GM15510 (cell line): ENCODE measurements around the gene PIK3CG.

ENCODE experiments used
- POLR2A ChIP-seq: IDR thresholded peaks from 3 replicates; pipeline ENCODE4 v1.6.1; 2011; ENCODE audit warnings: borderline replicate concordance; ENCODE audit not compliant: insufficient read length; ENCODE audit errors: extremely low read depth

Gene PIK3CG

DNA sequence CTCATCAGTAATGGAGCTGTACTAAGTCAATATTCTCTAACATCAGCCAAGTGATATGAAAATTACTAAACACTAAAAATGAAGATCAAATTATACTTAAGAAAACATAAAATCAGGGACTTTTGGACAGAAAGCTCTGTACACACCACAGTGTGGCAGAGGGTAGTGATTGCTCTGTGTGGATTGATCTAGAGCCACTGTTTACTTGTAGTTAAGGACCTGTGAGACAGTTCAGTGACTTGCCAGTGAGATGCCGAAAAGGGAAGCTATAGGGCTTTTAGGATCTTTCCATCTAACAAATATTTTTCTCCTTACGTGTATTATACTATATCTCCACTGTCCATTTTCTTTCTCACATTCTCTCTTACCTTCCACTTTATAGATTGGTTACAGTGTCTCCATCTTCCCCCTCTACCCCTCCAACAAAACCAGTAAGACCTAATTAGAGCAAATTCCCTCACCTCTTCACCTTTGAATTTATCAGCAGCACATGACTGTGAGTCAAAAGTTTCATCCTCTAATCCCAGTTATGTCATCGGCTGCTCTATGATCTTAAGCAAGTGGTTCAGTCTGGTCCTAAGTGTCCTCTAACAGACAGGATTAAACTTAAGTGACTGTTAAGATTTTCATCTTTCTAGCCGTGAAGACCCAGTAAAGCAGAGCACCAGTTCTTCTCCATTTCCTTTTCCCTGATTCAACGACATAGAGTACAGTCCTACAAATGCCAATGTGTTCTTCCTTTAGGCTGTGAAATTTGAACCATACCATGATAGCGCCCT lies 6.9 kb downstream of the PIK3CG start:
- no peak for TF ChIP-seq POLR2A

DNA sequence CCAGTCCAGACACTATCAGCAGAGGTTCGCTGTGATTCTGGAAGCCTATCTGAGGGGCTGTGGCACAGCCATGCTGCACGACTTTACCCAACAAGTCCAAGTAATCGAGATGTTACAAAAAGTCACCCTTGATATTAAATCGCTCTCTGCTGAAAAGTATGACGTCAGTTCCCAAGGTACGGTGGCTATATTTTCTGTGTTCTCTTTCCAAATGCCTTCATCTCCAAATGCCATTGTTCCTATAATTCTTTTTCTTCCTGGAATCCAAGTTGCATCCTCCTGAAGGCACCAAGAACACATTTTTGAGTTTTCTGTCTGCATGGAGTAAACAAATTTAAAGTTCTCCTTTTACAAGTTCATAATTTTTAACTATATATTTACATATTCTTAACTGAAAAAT lies 7.7 kb downstream of the PIK3CG start:
- no peak for TF ChIP-seq POLR2A

GRCh38 chr7:106874076-106874475 lies 9.0 kb downstream of the PIK3CG start:
- TF ChIP-seq POLR2A, result no peak

- no peak for TF ChIP-seq POLR2A
These were observed 10.4 kb downstream of the PIK3CG start for GRCh38 chr7:106875508-106875907.

GRCh38 chr7:106878748-106879439 lies 13.8 kb downstream of the PIK3CG start:
- no peak for TF ChIP-seq POLR2A

GRCh38 chr7:106881984-106882383 lies 16.9 kb downstream of the PIK3CG start:
- TF ChIP-seq POLR2A, result no peak

DNA sequence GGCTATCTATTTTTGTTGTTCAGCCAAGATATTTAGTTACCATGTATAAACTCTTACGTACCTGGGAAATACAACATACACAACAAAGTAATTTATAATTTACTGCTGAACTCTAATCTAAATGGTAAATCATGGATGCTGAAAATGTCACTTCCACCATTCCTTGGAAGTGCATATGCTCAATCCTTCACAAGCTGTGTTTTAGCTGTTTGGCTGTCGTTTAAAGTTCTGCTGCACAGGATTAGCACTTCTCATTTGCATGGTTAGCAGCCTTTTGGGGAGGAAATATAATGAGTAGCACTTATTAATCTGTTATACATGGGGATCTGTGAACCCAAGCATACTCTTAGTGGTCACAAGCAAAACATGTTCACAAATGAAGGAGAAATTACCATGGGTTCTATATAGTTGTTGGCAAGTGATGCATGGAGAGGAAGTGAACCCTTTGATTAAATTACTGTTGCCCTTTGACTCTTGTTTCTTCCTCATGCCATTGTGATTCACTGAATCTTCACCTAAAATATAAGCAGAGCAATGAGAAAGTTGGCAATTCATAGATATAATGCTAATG lies 18.5 kb downstream of the PIK3CG start:
- TF ChIP-seq POLR2A, result no peak

DNA sequence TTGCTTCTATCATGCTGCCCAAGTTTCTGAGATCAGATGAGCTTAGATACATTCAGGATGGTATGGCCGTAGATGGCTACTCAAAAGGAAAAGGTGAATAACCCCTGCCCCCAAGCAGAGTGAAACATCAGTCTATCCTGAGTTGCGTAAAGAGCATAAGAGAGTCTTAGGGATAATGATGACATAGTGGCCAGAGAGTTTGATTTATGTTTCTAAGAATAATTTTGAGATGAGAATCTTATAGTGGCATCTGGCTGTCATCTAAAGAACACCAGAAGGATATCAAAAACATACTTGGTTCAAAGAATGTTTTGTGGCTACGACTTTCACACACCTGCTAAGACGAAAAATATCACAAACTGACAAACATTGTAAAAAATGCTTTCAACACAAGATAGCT lies 20.6 kb downstream of the PIK3CG start:
- TF ChIP-seq POLR2A, result no peak

DNA sequence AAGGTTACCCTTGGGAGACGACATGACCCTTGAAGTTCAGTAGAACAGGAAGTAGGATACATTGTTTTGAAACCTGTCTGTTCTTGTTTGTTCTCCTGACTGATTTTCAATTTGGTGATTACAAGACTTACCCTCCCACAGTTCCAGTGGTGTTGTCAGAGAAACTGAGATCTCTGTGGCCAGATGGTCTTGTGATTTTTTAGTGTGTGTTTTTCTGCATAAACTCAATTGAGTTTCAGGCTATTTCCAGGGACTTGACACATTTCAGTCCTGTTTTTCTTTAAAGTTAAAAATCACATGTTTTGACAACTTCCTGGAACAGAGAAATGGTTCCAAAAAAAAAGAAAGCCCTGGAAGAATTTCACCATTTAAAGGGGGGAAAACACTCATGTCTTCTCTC lies 22.3 kb downstream of the PIK3CG start:
- no peak for TF ChIP-seq POLR2A

- no peak for TF ChIP-seq POLR2A
These were observed 23.1 kb downstream of the PIK3CG start for GRCh38 chr7:106888204-106888603.

- TF ChIP-seq POLR2A, result no peak
These were observed 25.9 kb downstream of the PIK3CG start for GRCh38 chr7:106890952-106891351.

GRCh38 chr7:106891548-106892410 lies 26.7 kb downstream of the PIK3CG start:
- no peak for TF ChIP-seq POLR2A

- TF ChIP-seq POLR2A, result no peak
These were observed 28.5 kb downstream of the PIK3CG start for GRCh38 chr7:106893591-106893990.

GRCh38 chr7:106895246-106895864 lies 30.3 kb downstream of the PIK3CG start:
- TF ChIP-seq POLR2A, result no peak
